A204.1 (cell line): Measurements from ENCODE around the gene PTPRD.

Experiments
- FAIRE-seq: peaks from 2 replicates; lab custom pipeline; 2012; peaks lifted over from hg19 to GRCh38; lab: Jason Lieb, UNC

The PTPRD gene

DNA sequence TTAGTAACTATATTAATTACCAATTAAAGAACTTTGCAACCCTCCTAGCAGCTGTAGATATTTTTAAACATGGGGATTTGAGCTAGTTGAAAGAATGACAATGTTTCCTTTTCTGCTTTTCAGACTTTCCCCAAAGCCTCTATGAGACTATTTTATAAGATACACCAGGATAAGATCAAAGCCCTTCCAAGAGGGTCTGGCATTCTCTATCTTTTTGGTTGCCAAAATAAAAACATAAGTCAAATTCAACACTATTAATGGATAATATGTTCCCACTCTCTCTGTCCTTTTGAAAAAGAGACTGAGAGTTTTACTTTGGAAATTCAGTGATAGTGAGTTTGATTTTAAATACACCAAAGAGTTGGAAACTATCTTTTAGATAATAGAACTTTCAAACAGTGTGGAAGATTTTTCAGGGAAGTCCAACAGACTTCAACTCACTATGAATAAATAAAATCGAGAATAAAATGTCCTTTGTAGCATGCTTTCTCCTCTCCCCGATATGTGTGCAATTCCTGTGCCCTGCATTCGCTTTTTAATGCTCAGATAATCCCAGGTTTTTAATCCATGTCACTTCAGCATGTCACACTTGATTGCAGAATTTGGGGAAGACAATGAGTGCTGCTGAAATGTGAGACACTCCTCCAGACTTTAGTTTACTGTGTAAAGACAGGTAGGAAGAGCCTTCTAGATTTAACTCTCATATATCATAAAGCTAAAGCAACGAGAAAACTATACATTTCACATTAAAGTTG, 1717.5 kb downstream of the PTPRD start:
- no peak for FAIRE-seq

DNA sequence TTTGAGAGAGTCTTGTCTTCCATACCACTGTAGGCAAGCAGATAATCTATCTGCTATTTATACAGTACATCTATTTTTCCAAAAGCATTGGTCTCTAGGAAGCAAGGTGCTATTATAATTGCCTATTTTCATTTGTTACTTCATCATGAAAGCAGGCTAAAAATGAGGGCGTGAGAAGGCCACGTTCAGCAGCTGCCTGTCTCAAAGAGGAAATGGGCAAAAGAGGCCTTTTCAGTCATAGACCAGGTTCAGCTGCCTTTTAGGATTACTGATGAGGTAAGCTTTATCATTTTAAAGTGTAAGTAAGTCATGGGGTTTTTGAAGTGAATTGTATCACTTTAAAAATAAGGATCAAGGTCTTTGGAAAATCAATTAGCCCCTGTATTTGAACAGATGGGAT, 1722.1 kb downstream of the PTPRD start:
- no peak for FAIRE-seq

GRCh38 chr9:8889100-8889499, 1723.7 kb downstream of the PTPRD start:
- no peak for FAIRE-seq

DNA sequence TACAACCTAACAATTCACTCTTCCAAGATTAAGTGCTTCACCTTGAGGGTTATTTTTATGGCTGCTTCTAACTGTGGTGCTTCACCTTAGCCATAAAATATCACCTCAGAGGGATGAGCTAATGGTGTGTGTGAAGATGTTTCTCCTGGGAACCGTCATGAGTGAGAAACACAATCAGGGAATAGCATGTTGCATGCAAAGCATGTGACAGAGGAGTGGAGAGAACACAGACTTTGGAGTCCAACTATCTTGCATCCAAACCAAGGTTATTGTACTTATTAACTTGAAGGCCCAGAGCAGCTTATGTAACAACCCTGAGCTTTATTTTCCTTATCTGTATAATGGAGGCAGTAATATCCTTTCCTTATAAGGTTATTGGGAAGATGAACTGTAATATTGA, 1724.2 kb downstream of the PTPRD start:
- no peak for FAIRE-seq

GRCh38 chr9:8887369-8887768, 1725.4 kb downstream of the PTPRD start:
- no peak for FAIRE-seq

DNA sequence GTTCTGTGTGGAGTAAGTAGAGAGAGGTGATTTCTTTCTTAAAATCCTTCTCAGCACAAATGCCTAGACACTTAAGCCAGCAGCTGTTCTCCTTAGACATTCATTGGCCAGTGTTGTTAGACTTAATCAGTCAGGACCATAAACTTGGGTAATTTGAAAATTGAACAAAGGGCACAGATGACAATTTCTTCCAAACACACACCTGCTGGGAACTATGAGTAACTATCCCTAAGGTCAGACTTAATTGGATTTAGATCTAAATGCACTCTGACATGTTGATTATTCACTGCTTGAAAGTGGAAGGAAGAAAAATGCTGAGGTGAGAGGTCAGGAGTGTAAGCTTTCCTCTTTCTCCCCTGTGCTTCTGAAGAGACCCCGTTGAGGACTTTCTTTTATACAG, 1729.5 kb downstream of the PTPRD start:
- FAIRE-seq: no peak

DNA sequence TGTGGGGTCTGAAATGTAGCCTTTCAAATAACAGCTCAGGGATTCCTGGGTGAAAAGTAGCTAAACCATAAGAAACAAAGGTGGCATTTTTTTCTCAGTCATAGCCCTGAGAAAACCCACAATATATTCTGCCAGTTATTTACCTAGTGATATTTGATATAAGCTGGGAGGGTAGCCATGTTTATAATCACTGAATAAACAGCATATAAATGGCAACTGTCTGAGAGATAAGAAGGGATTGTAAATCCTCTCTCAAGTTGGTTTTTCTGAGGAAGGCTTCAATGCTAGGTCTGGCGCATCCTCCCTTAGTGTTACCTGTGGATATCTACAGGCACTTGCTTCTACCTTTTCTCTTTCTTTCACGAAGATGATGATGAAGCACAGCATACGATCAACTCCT, 1732.7 kb downstream of the PTPRD start:
- no peak for FAIRE-seq

GRCh38 chr9:8879284-8879683, 1733.5 kb downstream of the PTPRD start:
- no peak for FAIRE-seq

- no peak for FAIRE-seq
Observed at GRCh38 chr9:8877753-8878494, 1734.9 kb downstream of the PTPRD start.

GRCh38 chr9:8876303-8876702, 1736.5 kb downstream of the PTPRD start:
- FAIRE-seq: no peak

GRCh38 chr9:8874482-8874881, 1738.3 kb downstream of the PTPRD start:
- no peak for FAIRE-seq

DNA sequence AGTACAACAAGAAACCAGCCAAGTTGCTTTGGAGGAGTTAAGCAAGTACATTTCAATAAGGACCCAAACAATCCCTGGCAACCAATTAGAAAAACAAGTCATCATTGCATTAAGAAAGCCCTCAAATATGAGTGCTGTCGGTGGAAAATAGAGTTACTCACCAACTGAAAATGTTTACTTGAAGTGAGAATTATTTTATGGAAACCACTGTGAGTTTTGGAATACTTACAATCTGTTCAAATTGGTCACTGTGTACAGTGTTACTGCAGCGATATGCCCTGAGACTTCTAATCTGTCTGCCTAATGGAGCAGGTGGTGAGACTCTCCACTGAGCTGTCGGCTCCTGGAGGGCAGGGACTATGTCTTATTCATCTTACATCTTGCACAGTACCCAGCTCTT, 1740.0 kb downstream of the PTPRD start:
- no peak for FAIRE-seq

DNA sequence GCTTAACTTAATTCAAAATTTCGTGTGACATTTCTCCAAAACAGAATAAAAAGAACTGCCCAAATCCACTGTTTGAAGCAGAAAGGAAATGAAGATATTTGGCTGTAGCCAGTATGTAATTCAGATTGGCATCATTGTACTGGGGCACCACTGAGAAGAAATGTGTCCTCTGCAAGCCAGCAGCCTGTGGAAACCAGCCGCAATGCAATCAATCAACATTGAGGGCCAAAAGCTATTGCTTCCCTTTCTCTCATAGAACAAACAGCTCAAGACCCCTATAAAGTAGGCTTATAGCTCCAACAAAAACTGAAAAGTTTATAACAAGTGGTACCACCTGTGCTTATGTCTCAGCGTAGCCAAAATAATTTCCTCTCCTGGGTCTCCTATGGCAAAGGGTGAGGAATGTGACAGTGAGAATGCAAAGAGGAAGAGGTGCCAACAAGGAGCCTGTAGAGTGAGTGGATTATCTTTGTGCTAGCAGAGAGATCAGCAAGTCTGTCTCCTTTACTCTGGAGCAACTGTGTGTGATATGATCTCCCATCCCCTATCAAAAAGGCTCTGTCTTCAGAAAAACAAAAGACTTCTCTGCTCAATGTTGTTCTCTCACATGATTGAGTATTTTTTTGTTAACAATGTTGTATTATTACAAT, 1740.9 kb downstream of the PTPRD start:
- no peak for FAIRE-seq

DNA sequence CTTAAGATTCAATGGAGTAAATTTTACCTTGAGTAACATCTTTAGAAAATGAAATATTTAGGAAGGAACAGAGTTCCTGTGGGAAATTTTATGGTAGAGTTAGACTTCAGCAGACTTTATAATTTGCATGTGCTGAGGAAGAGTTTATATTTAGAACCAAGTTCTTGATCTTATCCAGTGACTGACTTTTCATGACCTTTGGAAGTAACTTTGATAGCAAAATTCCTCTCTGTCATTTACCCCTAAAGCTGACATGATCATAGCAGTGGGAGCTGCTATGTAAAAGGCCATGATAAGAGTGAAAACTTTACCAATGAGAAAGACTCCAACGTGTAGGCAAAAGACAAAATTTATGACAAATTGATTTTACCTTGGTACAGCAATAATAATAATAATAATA, 1741.4 kb downstream of the PTPRD start:
- FAIRE-seq: no peak

- no peak for FAIRE-seq
Observed at GRCh38 chr9:8869812-8870211, 1743.0 kb downstream of the PTPRD start.

DNA sequence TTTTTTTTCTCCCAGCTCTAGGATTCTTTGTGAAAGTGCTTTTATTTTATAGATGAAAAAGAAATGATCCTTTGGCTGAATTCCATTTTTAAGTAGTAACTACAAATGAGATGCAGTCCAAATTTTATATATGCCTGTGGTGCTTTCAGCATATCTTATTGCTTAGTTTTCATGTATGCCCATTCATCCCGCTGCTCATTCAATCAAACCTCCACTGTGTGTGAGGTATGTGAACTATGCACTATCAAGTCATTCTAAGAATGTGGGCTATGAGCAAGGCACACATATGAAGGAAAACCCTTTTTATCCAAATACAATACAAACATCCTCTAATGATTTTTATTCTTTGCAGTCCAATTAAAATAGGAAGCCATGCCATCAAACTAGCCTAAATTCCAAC, 1744.2 kb downstream of the PTPRD start:
- FAIRE-seq: no peak

GRCh38 chr9:8867148-8867547, 1745.7 kb downstream of the PTPRD start:
- no peak for FAIRE-seq

- FAIRE-seq: no peak
Observed at GRCh38 chr9:8864545-8864896, 1748.3 kb downstream of the PTPRD start.

GRCh38 chr9:8863886-8864544, 1748.8 kb downstream of the PTPRD start:
- FAIRE-seq: no peak

DNA sequence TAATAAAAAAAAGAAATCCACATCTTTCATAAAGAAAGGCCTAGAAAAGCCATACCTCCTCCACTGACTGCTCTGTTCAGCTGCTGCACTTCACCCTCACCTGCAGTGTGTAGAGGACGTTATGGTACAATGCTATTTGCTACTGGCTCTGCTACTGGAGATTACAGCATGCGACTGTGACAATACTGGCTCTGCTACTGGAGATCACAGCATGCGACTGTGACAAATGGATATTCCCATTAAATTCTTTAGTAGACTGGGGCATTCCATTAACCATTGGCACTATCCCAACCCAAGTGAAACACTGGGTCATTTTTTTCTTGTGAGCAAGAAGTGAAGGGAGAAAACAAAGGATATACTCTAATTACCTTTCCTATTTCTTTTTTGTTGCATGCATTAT, 1749.7 kb downstream of the PTPRD start:
- no peak for FAIRE-seq

- FAIRE-seq: no peak
Observed at GRCh38 chr9:8860925-8861324, 1751.9 kb downstream of the PTPRD start.

GRCh38 chr9:8860086-8860485, 1752.7 kb downstream of the PTPRD start:
- FAIRE-seq: no peak

GRCh38 chr9:8859416-8859815, 1753.4 kb downstream of the PTPRD start:
- no peak for FAIRE-seq
